ENCODE data around the gene ZNF273.

The ZNF273 gene

DNA sequence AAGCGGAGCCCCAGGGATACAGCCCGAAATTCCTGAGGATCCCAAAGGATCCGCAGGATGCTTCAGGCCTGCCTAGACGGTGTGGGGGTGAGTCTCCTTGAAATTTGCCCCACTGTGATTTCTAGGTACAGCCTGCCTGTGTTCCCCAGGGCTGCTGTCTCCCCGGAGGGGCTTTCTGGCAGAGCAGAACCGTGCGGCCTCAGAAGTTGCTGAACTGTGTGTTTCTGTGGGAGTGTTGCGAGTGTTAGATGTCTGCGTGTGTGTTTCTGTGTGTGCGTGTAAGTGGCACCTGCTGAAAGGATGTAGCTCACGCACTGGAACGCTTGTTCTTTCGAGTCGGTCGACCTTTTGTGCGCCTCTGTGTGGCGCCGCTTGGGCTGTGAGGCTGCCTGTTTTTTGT is 27.8 kb upstream of the ZNF273 start:
- Histone ChIP-seq H3K4me2 (ENCODE audit: low read depth, low read length, poor library complexity, severe bottlenecking) (no peak overlapping the region), H3F3A (ENCODE audit: low read depth) (no peaks in the 10 kb centered on the region), H3K27me3 (ENCODE audit: insufficient read depth, low read length, poor library complexity, severe bottlenecking) (no peaks in the 10 kb centered on the region), H3K9me2 (replicated peaks; ENCODE audit: low read depth, low read length) (no peaks in the 10 kb centered on the region), H3K9me3 (ENCODE audit: insufficient read depth, low read depth, low read length) (peaks cover 14% of the 10 kb centered on the region; the same call in 1 of the 2 replicates), H4K20me1 (ENCODE audit: insufficient read depth, low read length, poor library complexity, severe bottlenecking) (no peaks in the 10 kb centered on the region), H3K4me3 (ENCODE audit: low read length, poor library complexity, severe bottlenecking) (no peak overlapping the region), H3K79me2 (ENCODE audit: insufficient read depth, low read length) (no peaks in the 10 kb centered on the region), H3K36me3 (ENCODE audit: insufficient read depth, low read length) (no peaks in the 10 kb centered on the region), H3K9ac (ENCODE audit: low read depth, low read length, poor library complexity, severe bottlenecking) (no peak overlapping the region), H3K4me1 (ENCODE audit: insufficient read depth, low read length, poor library complexity, severe bottlenecking) (no peaks in the 10 kb centered on the region), H2AFZ (ENCODE audit: low read length) (no peak overlapping the region)
- no peak for TF ChIP-seq EZH2phosphoT487 (IDR thresholded peaks at IDR 0.05; ENCODE audit: borderline replicate concordance)
- TF ChIP-seq, protein P1, sequence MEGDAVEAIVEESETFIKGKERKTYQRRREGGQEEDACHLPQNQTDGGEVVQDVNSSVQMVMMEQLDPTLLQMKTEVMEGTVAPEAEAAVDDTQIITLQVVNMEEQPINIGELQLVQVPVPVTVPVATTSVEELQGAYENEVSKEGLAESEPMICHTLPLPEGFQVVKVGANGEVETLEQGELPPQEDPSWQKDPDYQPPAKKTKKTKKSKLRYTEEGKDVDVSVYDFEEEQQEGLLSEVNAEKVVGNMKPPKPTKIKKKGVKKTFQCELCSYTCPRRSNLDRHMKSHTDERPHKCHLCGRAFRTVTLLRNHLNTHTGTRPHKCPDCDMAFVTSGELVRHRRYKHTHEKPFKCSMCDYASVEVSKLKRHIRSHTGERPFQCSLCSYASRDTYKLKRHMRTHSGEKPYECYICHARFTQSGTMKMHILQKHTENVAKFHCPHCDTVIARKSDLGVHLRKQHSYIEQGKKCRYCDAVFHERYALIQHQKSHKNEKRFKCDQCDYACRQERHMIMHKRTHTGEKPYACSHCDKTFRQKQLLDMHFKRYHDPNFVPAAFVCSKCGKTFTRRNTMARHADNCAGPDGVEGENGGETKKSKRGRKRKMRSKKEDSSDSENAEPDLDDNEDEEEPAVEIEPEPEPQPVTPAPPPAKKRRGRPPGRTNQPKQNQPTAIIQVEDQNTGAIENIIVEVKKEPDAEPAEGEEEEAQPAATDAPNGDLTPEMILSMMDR (conservative IDR thresholded peaks at IDR 0.05; ENCODE audit: low read length), result no peak

DNA sequence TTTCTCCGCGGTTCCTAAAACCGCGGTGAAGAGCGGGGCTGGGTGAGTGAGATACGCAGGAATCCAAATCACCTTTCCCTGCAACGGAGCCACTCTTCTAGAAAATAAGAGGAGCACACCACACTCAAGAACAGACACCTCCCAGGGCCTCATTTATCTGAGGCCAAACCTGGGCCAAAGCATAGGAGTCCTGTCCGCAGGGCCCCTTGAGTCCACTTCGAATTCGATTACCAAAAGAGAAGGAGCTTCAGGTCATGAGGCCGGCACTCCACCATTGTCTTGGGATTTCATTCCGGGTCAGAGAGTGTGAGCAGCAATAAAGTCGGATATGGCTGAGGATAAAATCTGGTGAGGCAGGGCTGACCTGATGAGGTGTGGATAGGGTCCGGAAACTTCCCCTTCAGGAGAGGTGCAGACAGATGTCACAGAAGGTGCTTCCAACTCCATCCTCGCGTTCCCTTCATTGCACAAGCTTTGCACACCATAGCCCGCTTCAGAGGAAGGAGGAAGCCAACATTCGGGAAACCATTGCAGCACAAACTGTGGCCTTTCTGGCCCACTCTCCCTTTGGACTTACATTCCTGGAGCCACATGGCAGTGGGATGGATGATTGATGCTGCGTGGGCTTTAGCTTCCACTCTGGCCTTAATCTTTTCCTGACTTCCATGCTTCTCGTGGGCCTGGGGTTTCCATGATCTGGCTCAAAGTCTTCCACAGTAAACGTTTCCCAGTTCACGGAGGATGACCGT is 27.2 kb upstream of the ZNF273 start:
- Histone ChIP-seq H3F3A (ENCODE audit: low read depth) (no peaks in the 10 kb centered on the region), H3K9me3 (ENCODE audit: insufficient read depth, low read depth, low read length) (peaks cover 15% of the 10 kb centered on the region; the same call in 1 of the 2 replicates), H3K9me2 (replicated peaks; ENCODE audit: low read depth, low read length) (no peaks in the 10 kb centered on the region), H3K27me3 (ENCODE audit: insufficient read depth, low read length, poor library complexity, severe bottlenecking) (no peaks in the 10 kb centered on the region), H2AFZ (ENCODE audit: low read length) (no peak overlapping the region), H3K9ac (ENCODE audit: low read depth, low read length, poor library complexity, severe bottlenecking) (no peak overlapping the region), H3K36me3 (ENCODE audit: insufficient read depth, low read length) (no peaks in the 10 kb centered on the region), H3K79me2 (ENCODE audit: insufficient read depth, low read length) (no peaks in the 10 kb centered on the region), H3K4me2 (ENCODE audit: low read depth, low read length, poor library complexity, severe bottlenecking) (no peak overlapping the region), H3K4me3 (ENCODE audit: low read length, poor library complexity, severe bottlenecking) (no peak overlapping the region), H3K4me1 (ENCODE audit: insufficient read depth, low read length, poor library complexity, severe bottlenecking) (no peaks in the 10 kb centered on the region), H4K20me1 (ENCODE audit: insufficient read depth, low read length, poor library complexity, severe bottlenecking) (no peaks in the 10 kb centered on the region)
- TF ChIP-seq, protein P1 (conservative IDR thresholded peaks at IDR 0.05; ENCODE audit: low read length), result no peak
- TF ChIP-seq EZH2phosphoT487 (IDR thresholded peaks at IDR 0.05; ENCODE audit: borderline replicate concordance), result no peak

DNA sequence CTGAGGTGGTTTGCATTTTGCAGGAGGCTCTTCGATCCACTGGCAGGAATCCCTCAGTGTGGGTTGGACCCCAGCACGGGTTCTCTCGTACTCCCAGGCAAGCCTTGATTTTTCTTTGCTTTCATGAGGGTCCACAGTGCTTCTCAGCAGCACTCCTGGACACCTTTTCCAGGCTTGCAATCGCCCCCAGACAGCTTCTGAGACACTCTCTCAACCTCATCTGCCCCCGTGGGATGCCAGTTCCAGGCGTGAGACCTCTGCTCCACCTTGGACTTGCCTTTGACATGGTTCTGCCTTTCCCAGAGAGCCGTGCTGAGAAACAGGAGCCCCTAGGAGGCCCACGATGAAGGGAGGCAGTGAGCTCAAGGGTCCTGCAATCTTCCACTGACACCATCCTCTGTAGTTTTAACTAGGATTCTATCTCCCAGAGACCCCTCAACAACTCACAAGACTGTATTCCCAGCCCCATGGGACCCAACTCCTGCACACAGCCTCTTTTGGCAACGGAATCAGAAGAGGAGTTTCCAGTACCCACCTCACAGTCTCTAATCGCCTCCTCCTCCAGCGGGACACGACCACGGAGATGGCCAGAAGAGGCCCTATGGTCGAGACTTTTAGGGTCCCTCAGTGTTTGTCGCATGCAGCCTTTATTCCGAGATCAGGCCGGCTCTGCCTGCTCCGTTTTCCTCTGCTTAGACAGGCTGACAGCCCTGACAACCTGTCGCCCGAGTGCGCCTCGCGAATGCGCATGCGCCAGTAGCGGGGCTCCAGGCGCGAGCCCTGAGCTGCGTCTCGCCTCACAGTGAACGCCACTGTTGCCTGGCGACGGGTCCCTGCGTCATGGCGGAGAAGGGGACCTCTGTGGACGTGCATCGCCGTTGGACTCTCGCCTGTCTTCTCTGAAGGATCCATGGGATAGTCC is 26.0 kb upstream of the ZNF273 start:
- no peak for TF ChIP-seq EZH2phosphoT487 (IDR thresholded peaks at IDR 0.05; ENCODE audit: borderline replicate concordance)
- TF ChIP-seq, protein P1 (conservative IDR thresholded peaks at IDR 0.05; ENCODE audit: low read length), result no peak
- no peaks in the 10 kb centered on the region for H3K9me2 ChIP-seq (replicated peaks; ENCODE audit: low read depth, low read length)
- no peak overlapping the region for H3K9ac ChIP-seq (ENCODE audit: low read depth, low read length, poor library complexity, severe bottlenecking)
- H3K4me2 ChIP-seq (ENCODE audit: low read depth, low read length, poor library complexity, severe bottlenecking), result no peak overlapping the region
- peaks cover 19% of the 10 kb centered on the region; the same call in 1 of the 2 replicates for H3K9me3 ChIP-seq (ENCODE audit: insufficient read depth, low read depth, low read length)
- H3K4me3 ChIP-seq (ENCODE audit: low read length, poor library complexity, severe bottlenecking), result no peak overlapping the region
- no peaks in the 10 kb centered on the region for H3K79me2 ChIP-seq (ENCODE audit: insufficient read depth, low read length)
- no peaks in the 10 kb centered on the region for H3F3A ChIP-seq (ENCODE audit: low read depth)
- H4K20me1 ChIP-seq (ENCODE audit: insufficient read depth, low read length, poor library complexity, severe bottlenecking), result no peaks in the 10 kb centered on the region
- H3K36me3 ChIP-seq (ENCODE audit: insufficient read depth, low read length), result no peaks in the 10 kb centered on the region
- no peaks in the 10 kb centered on the region for H3K4me1 ChIP-seq (ENCODE audit: insufficient read depth, low read length, poor library complexity, severe bottlenecking)
- H3K27me3 ChIP-seq (ENCODE audit: insufficient read depth, low read length, poor library complexity, severe bottlenecking), result no peaks in the 10 kb centered on the region
- H2AFZ ChIP-seq (ENCODE audit: low read length), result no peak overlapping the region

All from Loucy (cell line).